Mammary epithelial cell (primary cell): ENCODE data around the gene PPP2R5D.

Experiments
- EZH2 ChIP-seq: IDR thresholded peaks from 2 replicates; pipeline ENCODE4 v1.6.1; 2012; ENCODE audit warnings: low read length, inconsistent platforms, borderline replicate concordance
- TF ChIP-seq, protein P1 (sequence below), 2 donors: IDR thresholded peaks in 1 of 2; conservative IDR thresholded peaks in 1 of 2; 2 replicates each; pipeline ENCODE4 v1.5.1; 2011 to 2012; ENCODE audit warnings: inconsistent platforms in 2 of 2, low read length in 2 of 2, mild to moderate bottlenecking in 2 of 2, control low read depth in 1 of 2, low read depth in 1 of 2; ENCODE audit not compliant: insufficient read depth in 1 of 2; ENCODE audit errors: extremely low read depth in 1 of 2

DNA sequence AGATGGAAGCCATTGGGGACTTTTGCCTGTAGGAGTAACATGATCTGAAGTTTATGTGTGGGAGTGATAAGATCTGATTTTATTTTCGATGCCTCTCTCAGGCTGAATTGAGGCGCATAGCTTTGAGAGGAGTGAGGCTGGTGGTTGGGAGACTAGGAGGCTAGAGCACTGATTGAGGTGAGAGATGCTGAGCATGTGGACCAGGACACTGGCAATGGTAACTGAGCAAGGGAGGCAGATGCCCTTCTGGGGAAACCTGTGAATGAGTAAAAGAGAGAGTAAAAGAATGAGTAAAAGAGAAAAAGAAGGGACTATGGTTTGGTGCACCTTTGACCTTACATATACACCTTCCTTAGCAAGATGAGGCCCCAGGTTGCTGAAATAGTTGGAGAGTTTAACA is 40.1 kb downstream of the PPP2R5D start:
- TF ChIP-seq, protein P1, sequence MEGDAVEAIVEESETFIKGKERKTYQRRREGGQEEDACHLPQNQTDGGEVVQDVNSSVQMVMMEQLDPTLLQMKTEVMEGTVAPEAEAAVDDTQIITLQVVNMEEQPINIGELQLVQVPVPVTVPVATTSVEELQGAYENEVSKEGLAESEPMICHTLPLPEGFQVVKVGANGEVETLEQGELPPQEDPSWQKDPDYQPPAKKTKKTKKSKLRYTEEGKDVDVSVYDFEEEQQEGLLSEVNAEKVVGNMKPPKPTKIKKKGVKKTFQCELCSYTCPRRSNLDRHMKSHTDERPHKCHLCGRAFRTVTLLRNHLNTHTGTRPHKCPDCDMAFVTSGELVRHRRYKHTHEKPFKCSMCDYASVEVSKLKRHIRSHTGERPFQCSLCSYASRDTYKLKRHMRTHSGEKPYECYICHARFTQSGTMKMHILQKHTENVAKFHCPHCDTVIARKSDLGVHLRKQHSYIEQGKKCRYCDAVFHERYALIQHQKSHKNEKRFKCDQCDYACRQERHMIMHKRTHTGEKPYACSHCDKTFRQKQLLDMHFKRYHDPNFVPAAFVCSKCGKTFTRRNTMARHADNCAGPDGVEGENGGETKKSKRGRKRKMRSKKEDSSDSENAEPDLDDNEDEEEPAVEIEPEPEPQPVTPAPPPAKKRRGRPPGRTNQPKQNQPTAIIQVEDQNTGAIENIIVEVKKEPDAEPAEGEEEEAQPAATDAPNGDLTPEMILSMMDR (conservative IDR thresholded peaks at IDR 0.05 in 1 of 2, IDR thresholded peaks at IDR 0.05 in 1 of 2; ENCODE audit: extremely low read depth in 1 of 2, insufficient read depth in 1 of 2, low read depth in 1 of 2, low read length in 2 of 2) = no peak
- TF ChIP-seq EZH2 = no peak
